ENCODE results near the gene ABHD8.

The ABHD8 gene

DNA sequence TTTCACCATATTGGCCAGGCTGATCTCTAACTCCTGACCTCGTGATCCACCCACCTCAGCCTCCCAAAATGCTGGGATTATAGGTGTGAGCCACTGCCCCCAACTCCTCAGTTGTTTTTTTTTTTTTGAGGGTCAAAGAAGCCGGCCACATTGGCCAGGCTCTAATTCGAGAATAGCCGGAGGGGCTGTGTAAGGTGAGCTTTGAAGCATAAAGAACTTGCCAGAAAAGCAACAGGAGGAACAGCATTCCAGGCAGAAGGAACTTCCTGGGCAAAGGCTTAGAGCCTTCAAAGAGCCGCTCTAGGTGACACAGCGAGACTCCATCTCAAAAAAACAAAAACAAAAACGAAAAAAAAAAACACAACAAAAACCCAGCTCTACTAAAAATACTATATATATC lies 37.2 kb downstream of the ABHD8 start:
- DNase-seq (ENCODE audit: low spot score): no peak

- no peak for DNase-seq (ENCODE audit: low spot score)
Observed at GRCh38 chr19:17264641-17264979, 38.6 kb downstream of the ABHD8 start, which contains the start of gene USHBP1. USHBP1 (minus strand) TSS chr19:17264745; CDS start chr19:17264299, 446 bp downstream.

DNA sequence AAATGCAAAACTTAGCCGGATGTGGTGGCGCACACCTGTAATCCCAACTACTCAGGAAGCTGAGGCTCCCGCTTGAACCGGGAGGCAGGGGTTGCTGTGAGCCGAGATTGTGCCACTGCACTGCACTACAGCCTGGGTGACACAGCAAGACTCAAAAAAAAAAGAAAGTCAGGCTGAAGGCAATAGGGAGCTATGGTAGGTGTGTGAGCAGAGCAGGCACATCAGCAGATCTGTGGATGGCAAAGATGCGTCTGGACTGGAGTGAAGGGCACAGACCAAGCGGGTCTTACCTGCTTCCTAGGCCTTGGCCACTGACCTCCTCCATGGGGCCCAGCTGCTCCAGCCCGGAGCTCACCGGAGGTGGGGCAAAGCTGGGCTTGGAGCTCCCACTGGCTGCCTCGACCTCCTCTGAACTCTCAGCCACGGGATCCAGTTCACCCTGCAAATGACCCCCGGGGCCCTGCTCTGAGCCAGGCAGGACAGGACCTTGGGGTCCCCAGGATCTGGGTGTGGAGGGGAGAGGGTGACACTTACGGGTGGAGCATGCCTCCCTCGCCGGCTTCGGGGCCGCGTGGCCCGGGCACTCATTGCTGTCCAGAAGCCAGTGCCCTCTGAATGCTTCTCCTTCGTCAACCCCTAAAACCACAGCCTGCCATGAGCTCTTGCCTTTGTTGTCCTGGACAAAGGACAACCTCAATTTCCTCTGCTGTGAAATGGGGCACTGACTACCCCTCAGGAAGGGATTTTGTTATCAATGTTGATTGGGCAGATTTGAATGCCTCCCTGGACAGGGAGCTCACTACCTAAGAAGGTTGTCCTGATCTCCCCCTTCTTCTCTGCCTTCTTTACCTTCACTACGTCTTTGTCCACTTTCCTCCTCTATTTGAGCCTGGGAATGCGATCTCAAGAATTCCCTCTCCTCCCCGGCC lies 39.2 kb downstream of the ABHD8 start:
- DNase-seq (ENCODE audit: low spot score): no peak

DNA sequence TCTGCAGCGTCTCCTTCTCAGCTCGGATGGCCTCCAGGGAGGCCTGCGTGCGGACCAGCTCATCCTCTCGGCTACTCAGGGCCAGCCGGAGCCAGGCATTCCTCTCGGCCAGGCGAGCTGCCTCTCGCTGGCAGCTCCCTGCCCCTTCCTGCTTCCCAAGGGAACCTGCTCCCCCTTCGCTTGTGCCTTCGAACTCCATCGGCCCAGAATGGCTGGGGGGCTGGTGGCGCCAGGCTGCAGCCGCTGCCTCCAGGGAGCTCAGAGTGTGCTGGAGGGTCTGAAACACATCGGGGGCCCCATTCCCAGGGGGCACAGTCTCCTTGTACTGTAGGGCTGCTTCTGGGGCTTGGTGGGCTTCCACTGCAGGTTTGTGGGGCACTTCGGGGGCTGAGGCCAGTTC lies 40.7 kb downstream of the ABHD8 start:
- DNase-seq (ENCODE audit: low spot score): no peak

GRCh38 chr19:17260842-17261325 lies 42.3 kb downstream of the ABHD8 start:
- peak; percentile 88 for DNase-seq (ENCODE audit: low spot score)

- no peak for DNase-seq (ENCODE audit: low spot score)
Observed at GRCh38 chr19:17259934-17260333, 43.3 kb downstream of the ABHD8 start.

GRCh38 chr19:17259118-17259780 lies 44.0 kb downstream of the ABHD8 start:
- no peak for DNase-seq (ENCODE audit: low spot score)

GRCh38 chr19:17256130-17256529 lies 47.1 kb downstream of the ABHD8 start:
- no peak for DNase-seq (ENCODE audit: low spot score)

GRCh38 chr19:17255150-17255621 lies 48.0 kb downstream of the ABHD8 start:
- DNase-seq (ENCODE audit: low spot score): no peak

DNA sequence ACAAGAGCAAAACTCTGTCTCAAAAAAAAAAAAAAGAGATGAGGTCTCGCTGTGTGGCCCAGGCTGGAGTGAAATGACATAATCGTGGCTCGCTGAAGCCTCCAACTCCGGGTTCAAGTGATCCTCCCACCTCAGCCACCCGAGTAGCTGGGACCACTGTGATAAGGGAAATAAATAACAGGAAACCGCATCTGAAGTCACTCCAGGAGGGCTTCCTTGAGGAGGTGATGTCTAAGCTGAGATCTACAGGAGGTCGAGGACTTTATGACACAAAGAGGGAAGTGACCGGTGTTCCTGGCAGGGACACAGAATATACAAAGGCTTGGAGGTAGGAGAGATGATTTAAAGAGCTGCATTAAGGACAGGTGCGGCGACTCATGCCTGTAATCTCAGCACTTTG lies 48.6 kb downstream of the ABHD8 start:
- no peak for DNase-seq (ENCODE audit: low spot score)

DNA sequence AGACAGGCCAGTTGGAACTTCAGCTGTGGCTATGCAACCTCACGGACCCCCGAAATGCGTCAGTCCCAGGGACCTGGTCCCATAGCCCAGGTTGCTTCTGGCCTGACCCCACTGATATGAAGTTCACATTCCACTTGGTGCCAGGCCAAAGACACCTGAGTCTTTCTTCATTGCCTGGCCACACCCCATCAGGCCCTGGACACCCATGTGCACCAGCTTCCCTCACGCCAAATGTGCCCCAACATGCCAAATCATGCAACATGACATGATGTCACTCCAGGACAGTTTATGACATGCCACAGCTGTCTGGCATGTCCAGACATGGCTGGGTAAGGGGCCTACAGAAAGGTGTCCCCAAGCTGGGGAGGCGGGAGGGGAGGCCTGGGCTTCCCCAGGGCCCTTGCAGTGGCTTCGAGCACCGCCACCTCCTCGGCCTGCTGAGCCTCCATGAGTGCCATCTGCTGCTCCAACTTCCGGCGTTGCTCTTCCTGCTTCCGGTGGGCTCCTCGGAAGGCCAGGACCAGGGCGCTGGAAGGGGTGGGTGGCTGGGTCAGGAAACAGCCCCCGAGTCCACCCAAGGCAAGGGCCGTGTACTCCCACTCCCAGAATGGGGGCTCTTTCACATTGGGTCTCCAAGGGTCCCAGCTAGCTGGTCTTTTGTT lies 53.2 kb downstream of the ABHD8 start:
- DNase-seq (ENCODE audit: low spot score): no peak

DNA sequence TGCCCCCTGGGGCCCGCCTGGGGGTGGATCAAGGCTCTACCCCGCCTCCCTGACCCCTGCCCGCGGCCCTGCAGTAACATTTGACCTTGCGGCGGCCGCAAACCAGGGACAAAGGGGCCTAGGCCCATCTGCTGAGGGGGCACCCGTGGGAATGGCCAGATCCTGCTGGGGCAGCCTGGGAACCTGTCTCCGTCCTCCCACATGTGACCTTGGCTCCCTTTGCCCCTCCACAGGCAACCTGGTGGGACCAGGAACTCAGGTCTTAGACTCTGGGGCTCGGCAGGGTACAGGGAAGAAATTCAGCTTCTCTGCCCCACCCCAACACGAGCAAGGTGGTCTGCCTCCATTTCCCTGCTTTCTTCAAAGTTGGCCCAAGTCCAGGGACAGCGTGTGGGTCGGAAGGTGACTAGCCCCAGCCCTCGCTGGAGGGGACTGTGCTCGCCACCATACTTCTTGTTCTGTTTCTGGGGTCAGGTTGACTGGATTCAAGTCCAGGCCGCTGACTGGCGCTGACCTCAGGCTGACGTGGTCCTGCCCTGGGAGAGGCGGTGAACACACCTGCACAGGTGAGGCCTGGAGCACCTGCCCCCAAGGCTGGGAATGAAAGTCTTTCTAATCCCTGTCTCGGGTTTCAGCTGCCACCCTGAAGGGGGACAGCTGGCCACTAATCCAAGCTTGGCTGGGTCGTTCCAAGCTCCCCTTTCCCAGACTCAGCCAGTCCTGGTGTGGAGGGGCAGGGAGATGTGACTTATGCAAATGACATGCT lies 55.0 kb downstream of the ABHD8 start:
- no peak for DNase-seq (ENCODE audit: low spot score)

DNA sequence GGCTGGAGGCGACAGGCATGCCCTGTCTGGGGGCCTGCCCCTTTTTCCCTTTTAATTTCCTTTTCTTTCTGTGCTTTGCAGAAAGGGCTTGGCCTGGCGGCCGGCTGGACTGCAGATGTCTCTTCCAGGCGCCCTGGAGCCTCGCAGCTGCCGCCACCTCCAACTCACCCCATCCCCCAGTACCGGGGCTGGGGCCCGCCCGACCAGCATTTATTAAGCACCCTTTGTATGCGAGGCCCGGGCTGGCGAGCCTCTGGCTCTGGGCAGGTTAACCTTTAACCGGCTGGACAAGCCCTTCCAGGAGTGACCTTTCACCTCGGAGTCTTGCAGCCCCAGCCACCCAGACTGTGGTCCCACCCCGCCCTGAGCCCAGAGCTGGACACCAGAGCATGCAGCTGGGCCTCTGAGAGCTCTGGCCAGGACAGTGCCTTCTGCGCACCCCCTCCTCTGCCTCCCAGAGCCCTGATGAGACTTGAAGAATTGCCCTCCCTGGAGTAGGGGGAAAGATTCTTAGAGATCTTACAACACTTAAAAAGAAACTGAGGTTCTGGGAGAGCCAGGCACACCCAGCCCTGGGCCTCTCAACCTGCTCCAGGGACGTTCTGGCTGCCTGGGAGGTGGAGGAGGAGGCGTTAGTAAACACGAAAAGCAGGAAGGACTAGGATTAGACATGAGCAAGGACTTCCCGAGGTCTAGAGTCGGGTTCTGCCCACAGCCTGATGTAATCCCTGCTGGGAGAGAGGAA lies 56.4 kb downstream of the ABHD8 start:
- no peak for DNase-seq (ENCODE audit: low spot score)

- no peak for DNase-seq (ENCODE audit: low spot score)
Observed at GRCh38 chr19:17245535-17245984, 57.7 kb downstream of the ABHD8 start, which contains the start of gene NR2F6. NR2F6 (minus strand) TSS chr19:17245919; CDS start chr19:17245220, 699 bp downstream.

- DNase-seq (ENCODE audit: low spot score): no peak
Observed at GRCh38 chr19:17244618-17245534, 58.3 kb downstream of the ABHD8 start.

- DNase-seq (ENCODE audit: low spot score): no peak
Observed at GRCh38 chr19:17243830-17244617, 59.2 kb downstream of the ABHD8 start.

GRCh38 chr19:17243211-17243829 lies 59.9 kb downstream of the ABHD8 start:
- no peak for DNase-seq (ENCODE audit: low spot score)

DNA sequence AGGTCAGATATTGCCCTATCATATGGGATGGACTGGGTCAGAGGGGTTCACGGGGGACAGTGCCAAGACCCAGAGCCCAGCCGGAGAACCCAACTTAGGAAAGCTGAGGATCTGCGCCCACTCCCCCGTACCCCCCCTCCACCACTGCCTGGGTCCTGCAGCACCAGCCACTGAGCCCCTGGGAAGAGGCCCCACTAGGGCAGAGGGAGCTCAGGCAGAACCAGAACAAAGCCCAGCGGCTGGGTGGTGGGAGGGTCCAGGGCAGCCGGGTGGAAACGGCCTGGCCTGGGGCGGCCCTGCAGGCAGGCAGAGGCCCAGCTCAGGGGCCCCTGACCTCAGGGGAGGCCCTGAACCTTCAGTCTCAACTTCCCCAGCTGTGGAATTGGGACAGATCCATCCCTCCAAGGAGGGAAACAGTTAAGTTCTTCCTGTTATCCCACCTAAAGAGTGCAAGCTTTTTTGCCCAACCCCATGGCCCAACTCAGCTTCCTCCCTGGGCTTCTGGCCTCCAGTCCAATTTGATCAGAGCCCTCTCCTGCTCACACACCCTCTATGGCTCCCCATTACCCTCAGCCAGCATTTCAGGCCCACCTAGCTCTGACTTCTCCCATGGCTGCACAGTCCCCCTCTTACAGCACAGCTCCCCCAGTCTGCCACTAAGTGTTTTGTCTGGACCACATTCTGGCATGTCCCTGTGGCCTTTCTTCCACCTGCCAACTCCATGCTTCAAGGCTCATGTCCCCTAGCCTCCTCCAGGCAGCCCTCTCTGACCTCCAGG lies 60.6 kb downstream of the ABHD8 start:
- DNase-seq (ENCODE audit: low spot score): no peak
